ENCODE data around the gene CLCN6. TPM values are rescaled to one million over a fixed set of nuclear protein-coding genes. Genes with fewer than 3 reads are reported as not detected.
A peak's percentile ranks its signal among the peaks of the same experiment; 100 is the strongest.
"Not testable (repeated sequence)": the region's sequence is repeated elsewhere in the genome, so short reads cannot be mapped to it uniquely, and the experiment has no call there.

The CLCN6 gene
- polyA plus RNA-seq, 3 donors from 2014 or later, result 1.1 to 3.6 (median 1.5) TPM

- Mint-ChIP-seq H3K4me1 (no peaks in the 10 kb centered on the region), H3K27ac (no peak overlapping the region), H3K36me3 (peaks cover 11 to 26% (median 11%) of the 10 kb centered on the region in 3 donors), H3K4me3 (no peak overlapping the region), H3K27me3 (ENCODE audit: low read depth in 3 of 3) (peaks cover 0 to 1% (median 0%) of the 10 kb centered on the region in 3 donors), H3K9me3 (no peaks in the 10 kb centered on the region)
- DNase-seq, result no peak
Measured at GRCh38 chr1:11794446-11795237, 11.3 kb upstream of the CLCN6 start.

GRCh38 chr1:11795238-11795890, 10.6 kb upstream of the CLCN6 start:
- H3K9me3 Mint-ChIP-seq, result no peaks in the 10 kb centered on the region
- DNase-seq, result no peak
- H3K27ac Mint-ChIP-seq, result no peak overlapping the region
- peaks cover 0 to 1% (median 0%) of the 10 kb centered on the region in 3 donors for H3K27me3 Mint-ChIP-seq (ENCODE audit: low read depth in 3 of 3)
- peaks cover 11 to 30% (median 11%) of the 10 kb centered on the region in 3 donors for H3K36me3 Mint-ChIP-seq
- H3K4me3 Mint-ChIP-seq, result no peak overlapping the region
- H3K4me1 Mint-ChIP-seq, result peaks cover 0 to 2% of the 10 kb centered on the region in 2 donors

- peaks cover 3 to 8% of the 10 kb centered on the region in 2 donors for H3K4me1 Mint-ChIP-seq
- H3K9me3 Mint-ChIP-seq, result no peaks in the 10 kb centered on the region
- no peak overlapping the region for H3K4me3 Mint-ChIP-seq
- DNase-seq, result no peak
- peaks cover 0 to 1% (median 0%) of the 10 kb centered on the region in 3 donors for H3K27me3 Mint-ChIP-seq (ENCODE audit: low read depth in 3 of 3)
- H3K27ac Mint-ChIP-seq, result no peak overlapping the region
- H3K36me3 Mint-ChIP-seq, result peaks cover 11 to 31% (median 11%) of the 10 kb centered on the region in 3 donors
Measured at GRCh38 chr1:11796036-11796828, 9.8 kb upstream of the CLCN6 start.

GRCh38 chr1:11797525-11798216, 8.3 kb upstream of the CLCN6 start:
- peaks cover 17 to 22% of the 10 kb centered on the region in 2 donors for H3K4me1 Mint-ChIP-seq
- peaks cover 5 to 26% (median 6%) of the 10 kb centered on the region in 3 donors for H3K36me3 Mint-ChIP-seq
- DNase-seq, result no peak
- H3K27ac Mint-ChIP-seq, result no peak overlapping the region
- H3K9me3 Mint-ChIP-seq, result no peaks in the 10 kb centered on the region
- no peak overlapping the region for H3K4me3 Mint-ChIP-seq
- peaks cover 0 to under 1% (median 0%) of the 10 kb centered on the region in 3 donors for H3K27me3 Mint-ChIP-seq (ENCODE audit: low read depth in 3 of 3)

GRCh38 chr1:11799099-11799498, 6.9 kb upstream of the CLCN6 start:
- no peak for DNase-seq
- Mint-ChIP-seq H3K27me3 (ENCODE audit: low read depth in 3 of 3) (peaks cover 0 to 4% (median 1%) of the 10 kb centered on the region in 3 donors), H3K27ac (no peak overlapping the region), H3K4me1 (peaks cover 32 to 37% of the 10 kb centered on the region in 2 donors), H3K36me3 (peaks cover 5 to 26% (median 6%) of the 10 kb centered on the region in 3 donors), H3K4me3 (no peak overlapping the region), H3K9me3 (no peaks in the 10 kb centered on the region)

GRCh38 chr1:11799896-11800295, 6.1 kb upstream of the CLCN6 start:
- DNase-seq, result no peak
- Mint-ChIP-seq H3K9me3 (no peaks in the 10 kb centered on the region), H3K27me3 (ENCODE audit: low read depth in 3 of 3) (peaks cover 0 to 6% (median 1%) of the 10 kb centered on the region in 3 donors), H3K36me3 (peaks cover 5 to 21% (median 6%) of the 10 kb centered on the region in 3 donors), H3K27ac (peak overlapping the region in 1 of 6 donors; percentile 13), H3K4me3 (no peak overlapping the region), H3K4me1 (peaks cover 40 to 44% of the 10 kb centered on the region in 2 donors)

- Mint-ChIP-seq H3K9me3 (no peaks in the 10 kb centered on the region), H3K27ac (peak overlapping the region in 1 of 6 donors; percentile 13), H3K4me3 (no peak overlapping the region), H3K36me3 (peaks cover 3 to 18% (median 4%) of the 10 kb centered on the region in 3 donors), H3K27me3 (ENCODE audit: low read depth in 3 of 3) (peaks cover 0 to 6% (median 1%) of the 10 kb centered on the region in 3 donors), H3K4me1 (peaks cover 41 to 48% of the 10 kb centered on the region in 2 donors)
- DNase-seq, result no peak
Measured at GRCh38 chr1:11800391-11800755, 5.6 kb upstream of the CLCN6 start.

GRCh38 chr1:11800756-11801433, 5.1 kb upstream of the CLCN6 start:
- H3K9me3 Mint-ChIP-seq, result no peaks in the 10 kb centered on the region
- DNase-seq, result no peak
- peaks cover 0 to 11% (median 4%) of the 10 kb centered on the region in 3 donors for H3K27me3 Mint-ChIP-seq (ENCODE audit: low read depth in 3 of 3)
- H3K4me1 Mint-ChIP-seq, result peaks cover 43 to 48% of the 10 kb centered on the region in 2 donors
- peaks cover 0 to 13% (median 0%) of the 10 kb centered on the region in 3 donors for H3K36me3 Mint-ChIP-seq
- peak overlapping the region in 4 of 5 donors; percentile 22 to 94 (median 59) for H3K4me3 Mint-ChIP-seq
- peak overlapping the region in 3 of 6 donors; percentile 12 to 71 (median 13) for H3K27ac Mint-ChIP-seq

- peaks cover 60 to 64% of the 10 kb centered on the region in 2 donors for H3K4me1 Mint-ChIP-seq
Measured at GRCh38 chr1:11802616-11802972, 3.4 kb upstream of the CLCN6 start.

GRCh38 chr1:11802973-11803885, 2.8 kb upstream of the CLCN6 start:
- Mint-ChIP-seq H3K36me3 (peaks cover 0 to 13% (median 0%) of the 10 kb centered on the region in 3 donors), H3K9me3 (no peaks in the 10 kb centered on the region), H3K4me3 (peak overlapping the region; percentile 91 to 100 (median 97)), H3K4me1 (peaks cover 66 to 70% of the 10 kb centered on the region in 2 donors), H3K27ac (peak overlapping the region; percentile 91 to 99 (median 94)), H3K27me3 (ENCODE audit: low read depth in 3 of 3) (peaks cover 0 to 14% (median 7%) of the 10 kb centered on the region in 3 donors)
- DNase-seq, result peak; percentile 76 to 79 (median 78)

More at GRCh38 chr1:11802616-11802972, 3.4 kb upstream of the CLCN6 start:
- DNase-seq, result peak in 1 of 3 donors; percentile 20
- peaks cover 0 to 14% (median 7%) of the 10 kb centered on the region in 3 donors for H3K27me3 Mint-ChIP-seq (ENCODE audit: low read depth in 3 of 3)
- no peaks in the 10 kb centered on the region for H3K9me3 Mint-ChIP-seq
- peaks cover 0 to 13% (median 0%) of the 10 kb centered on the region in 3 donors for H3K36me3 Mint-ChIP-seq
- H3K4me3 Mint-ChIP-seq, result peak overlapping the region; percentile 91 to 100 (median 97)
- H3K27ac Mint-ChIP-seq, result peak overlapping the region; percentile 84 to 99 (median 92)

- not testable (repeated sequence) for DNase-seq, H3K9me3 Mint-ChIP-seq
- Mint-ChIP-seq H3K4me1 (peaks cover 71 to 72% of the 10 kb centered on the region in 2 donors), H3K36me3 (peaks cover 0 to 13% (median 0%) of the 10 kb centered on the region in 3 donors), H3K27ac (peak overlapping the region; percentile 86 to 99 (median 98)), H3K4me3 (peak overlapping the region; percentile 97 to 100 (median 98)), H3K27me3 (ENCODE audit: low read depth in 3 of 3) (peaks cover 0 to 14% (median 7%) of the 10 kb centered on the region in 3 donors)
Measured at GRCh38 chr1:11803924-11804665, 1.9 kb upstream of the CLCN6 start.

Measured in immature natural killer cell (primary cell).